Spleen (tissue), 7 donors: ENCODE measurements around the gene CCDC83.

Experiments used
- POLR2A ChIP-seq, 3 donors: fragments of 450-650 bp; IDR thresholded peaks; one replicate each; pipeline ENCODE4 v1.5.1; 2017; ENCODE audit warnings: antibody characterized with exemption in 3 of 3, mild to moderate bottlenecking in 1 of 3
- POLR2AphosphoS5 ChIP-seq, 3 donors: sonication (generic); formaldehyde crosslinking; IDR thresholded peaks; one replicate each; pipeline ENCODE4 v1.5.1; 2017; ENCODE audit warnings: antibody characterized with exemption in 3 of 3
- TF ChIP-seq, protein P1 (sequence below), 11 experiments: fragments of 200-600 bp in 7 of 11; fragments of 450-650 bp in 4 of 11; sonication (generic) in 4 of 11; IDR thresholded peaks in 8 of 11; conservative IDR thresholded peaks in 3 of 11; 1 replicate in 7 of 11; 2 replicates in 4 of 11; pipeline versions ENCODE4 v1.4.0 to v1.8.0; 2016 to 2021; ENCODE audit warnings: antibody characterized with exemption in 11 of 11, inconsistent platforms in 4 of 11, mild to moderate bottlenecking in 1 of 11
- donor health status: DM: no; HTN: no; CAD: no; lungs with moderate emphysema.
- donor health status: DM: no; HTN: no; CAD: no.
- donor health status: DM: no; HTN: no; CAD: no.

DNA sequence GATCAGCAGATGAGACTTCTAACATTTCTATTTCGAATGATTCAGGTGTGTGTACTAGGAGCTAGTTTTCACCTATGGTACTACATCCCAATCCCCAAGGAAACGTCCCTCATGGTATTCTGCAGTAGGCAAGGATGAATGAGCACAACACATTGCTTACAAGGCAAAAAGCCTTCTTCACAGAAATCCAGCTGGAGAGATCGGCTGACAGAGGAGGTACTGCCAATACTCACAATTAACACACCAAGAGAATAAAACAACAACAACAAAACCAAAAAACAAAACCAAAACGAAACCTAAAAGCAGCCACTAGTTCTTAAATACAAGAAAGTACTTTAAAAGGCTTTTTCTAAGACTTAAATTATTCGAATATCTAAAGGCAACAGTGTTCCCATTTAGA lies 112.3 kb downstream of the CCDC83 start:
- TF ChIP-seq POLR2A (IDR thresholded peaks at IDR 0.05), result no peak
- TF ChIP-seq, protein P1, sequence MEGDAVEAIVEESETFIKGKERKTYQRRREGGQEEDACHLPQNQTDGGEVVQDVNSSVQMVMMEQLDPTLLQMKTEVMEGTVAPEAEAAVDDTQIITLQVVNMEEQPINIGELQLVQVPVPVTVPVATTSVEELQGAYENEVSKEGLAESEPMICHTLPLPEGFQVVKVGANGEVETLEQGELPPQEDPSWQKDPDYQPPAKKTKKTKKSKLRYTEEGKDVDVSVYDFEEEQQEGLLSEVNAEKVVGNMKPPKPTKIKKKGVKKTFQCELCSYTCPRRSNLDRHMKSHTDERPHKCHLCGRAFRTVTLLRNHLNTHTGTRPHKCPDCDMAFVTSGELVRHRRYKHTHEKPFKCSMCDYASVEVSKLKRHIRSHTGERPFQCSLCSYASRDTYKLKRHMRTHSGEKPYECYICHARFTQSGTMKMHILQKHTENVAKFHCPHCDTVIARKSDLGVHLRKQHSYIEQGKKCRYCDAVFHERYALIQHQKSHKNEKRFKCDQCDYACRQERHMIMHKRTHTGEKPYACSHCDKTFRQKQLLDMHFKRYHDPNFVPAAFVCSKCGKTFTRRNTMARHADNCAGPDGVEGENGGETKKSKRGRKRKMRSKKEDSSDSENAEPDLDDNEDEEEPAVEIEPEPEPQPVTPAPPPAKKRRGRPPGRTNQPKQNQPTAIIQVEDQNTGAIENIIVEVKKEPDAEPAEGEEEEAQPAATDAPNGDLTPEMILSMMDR (IDR thresholded peaks at IDR 0.05 in 8 of 11, conservative IDR thresholded peaks at IDR 0.05 in 3 of 11), result no peak
- TF ChIP-seq POLR2AphosphoS5 (IDR thresholded peaks at IDR 0.05), result no peak
